Effector CD4-positive, alpha-beta T cell (primary cell): ENCODE measurements around the gene CFL1.
"Not testable (repeated sequence)": the region's sequence is repeated elsewhere in the genome, so short reads cannot be mapped to it uniquely, and the experiment has no call there.

Source experiments
- DNase-seq: peaks from one replicate; pipeline ENCODE4 v3.0.0-alpha.2; 2020
- total RNA-seq: gene quantifications from one replicate; lab custom pipeline; 2026; lab: John Stamatoyannopoulos, UW

The CFL1 gene
- total RNA-seq, result 408 reads per million, percentile 97 among the genes with 10 or more reads in this experiment

- peak; percentile 95 for DNase-seq
Measured at GRCh38 chr11:65857853-65858680, at the start of gene CFL1. Gene CFL1 (minus strand): TSS chr11:65858180. CDS start chr11:65858099, 81 bp downstream.

DNA sequence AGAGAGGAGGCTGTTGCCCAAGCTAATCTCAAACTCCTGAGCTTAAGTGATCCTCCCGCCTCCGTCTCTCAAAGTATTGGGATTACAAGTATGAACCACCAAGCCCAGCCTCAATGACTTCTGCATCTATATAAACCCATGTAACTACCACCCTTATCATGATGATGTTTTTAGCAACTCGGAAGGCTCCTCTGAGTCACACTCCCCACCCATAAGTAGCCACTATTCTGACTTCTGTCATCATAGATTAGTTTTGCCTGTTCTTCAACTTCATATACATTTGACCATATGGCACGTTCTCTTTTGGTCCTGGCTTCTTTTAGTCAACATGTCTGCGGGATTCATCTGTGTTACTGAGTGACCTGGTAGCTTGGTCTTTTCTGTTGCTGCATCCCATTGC is 48.6 kb upstream of the CFL1 start:
- DNase-seq, result no peak

GRCh38 chr11:65903715-65904114 is 45.7 kb upstream of the CFL1 start:
- no peak for DNase-seq

GRCh38 chr11:65903068-65903481 is 45.1 kb upstream of the CFL1 start:
- DNase-seq, result no peak

DNA sequence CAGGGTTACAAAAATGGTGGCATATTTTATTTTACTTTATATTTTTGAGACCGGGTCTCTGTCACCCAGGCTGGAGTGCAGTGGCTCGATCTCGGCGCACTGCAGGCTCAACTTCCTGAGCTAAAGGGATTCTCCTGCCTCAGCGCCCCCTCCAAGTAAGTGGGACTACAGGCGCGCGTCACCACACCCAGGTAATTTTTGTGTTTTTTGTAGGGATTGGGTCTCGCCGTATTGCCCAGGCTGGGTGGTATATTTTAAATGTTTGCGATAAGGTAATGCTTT is 42.9 kb upstream of the CFL1 start:
- no peak for DNase-seq

GRCh38 chr11:65900125-65900898 is 42.3 kb upstream of the CFL1 start, which contains the start of gene FOSL1:
Gene FOSL1 (minus strand): TSS chr11:65900388. CDS start chr11:65900339, 49 bp downstream.
- peak; percentile 93 for DNase-seq

- DNase-seq, result peak; percentile 46
Measured at GRCh38 chr11:65899356-65900124, 41.6 kb upstream of the CFL1 start.

GRCh38 chr11:65898656-65899355 is 40.8 kb upstream of the CFL1 start:
- no peak for DNase-seq

DNA sequence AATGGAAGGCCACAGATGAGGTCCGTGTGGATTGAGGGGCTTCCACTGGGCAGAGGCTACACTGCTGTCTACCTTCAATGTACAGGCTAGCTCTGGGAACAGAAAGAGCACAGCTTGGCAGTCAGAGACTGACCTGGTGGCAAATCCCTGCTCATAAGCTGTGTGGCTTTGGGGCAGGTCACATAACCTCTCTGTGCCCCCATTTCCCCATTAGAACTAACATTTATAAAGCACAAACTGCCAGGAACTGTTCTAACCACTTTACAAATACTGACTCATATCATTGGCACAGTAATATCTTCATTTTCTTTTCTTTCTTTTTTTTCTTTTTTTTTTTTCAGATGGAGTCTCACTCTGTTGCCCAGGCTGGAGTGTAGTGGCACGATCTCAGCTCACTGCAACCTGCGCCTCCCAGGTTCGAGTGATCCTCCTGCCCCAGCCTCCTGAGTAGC is 39.1 kb upstream of the CFL1 start:
- DNase-seq, result no peak

DNA sequence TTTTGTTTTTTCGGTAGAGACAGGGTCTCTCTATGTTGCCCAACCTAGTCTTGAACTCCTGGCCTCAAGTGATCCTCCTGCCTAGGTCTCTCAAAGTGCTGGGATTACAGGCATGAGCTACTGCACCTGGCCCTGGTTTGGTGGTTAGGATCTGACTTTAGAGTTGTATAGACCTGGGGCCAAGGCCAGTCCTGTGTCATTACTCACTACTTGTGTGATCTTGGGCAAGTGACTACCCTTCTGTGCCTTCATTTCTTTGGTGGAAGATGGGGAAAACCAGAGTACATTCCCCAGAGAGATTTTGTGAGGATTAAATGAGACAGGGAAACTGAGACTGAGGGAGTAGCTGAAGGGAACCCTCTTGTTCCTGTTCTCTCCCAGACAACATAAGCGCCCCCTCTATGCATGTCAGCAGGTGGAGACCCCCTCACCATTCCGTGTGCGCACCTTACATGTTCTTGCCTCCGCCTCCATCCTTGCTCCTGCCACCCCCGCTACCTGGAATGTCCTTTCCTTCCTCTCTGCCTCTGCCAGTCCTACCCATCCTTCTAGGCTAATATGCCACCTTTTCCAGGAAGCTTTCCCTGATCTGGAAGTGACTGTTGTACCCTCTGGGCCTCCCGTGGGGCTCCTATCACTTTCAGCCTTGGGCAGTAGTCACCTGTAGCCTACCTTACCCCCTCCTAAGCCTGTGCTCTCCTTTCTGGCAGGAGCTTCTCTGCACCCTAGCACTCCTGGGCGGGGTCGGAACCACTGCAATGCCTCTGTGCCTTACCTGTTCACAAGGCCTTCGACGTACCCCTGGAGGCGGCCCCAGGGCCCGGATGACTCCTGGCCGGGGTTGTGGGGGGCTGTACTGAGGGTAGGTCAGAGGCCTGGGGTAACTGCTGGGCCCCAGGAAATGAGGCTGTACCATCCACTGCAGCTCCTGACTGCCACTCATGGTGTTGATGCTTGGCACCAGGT is 38.3 kb upstream of the CFL1 start:
- no peak for DNase-seq

- no peak for DNase-seq
Measured at GRCh38 chr11:65895482-65895981, 37.6 kb upstream of the CFL1 start.

DNA sequence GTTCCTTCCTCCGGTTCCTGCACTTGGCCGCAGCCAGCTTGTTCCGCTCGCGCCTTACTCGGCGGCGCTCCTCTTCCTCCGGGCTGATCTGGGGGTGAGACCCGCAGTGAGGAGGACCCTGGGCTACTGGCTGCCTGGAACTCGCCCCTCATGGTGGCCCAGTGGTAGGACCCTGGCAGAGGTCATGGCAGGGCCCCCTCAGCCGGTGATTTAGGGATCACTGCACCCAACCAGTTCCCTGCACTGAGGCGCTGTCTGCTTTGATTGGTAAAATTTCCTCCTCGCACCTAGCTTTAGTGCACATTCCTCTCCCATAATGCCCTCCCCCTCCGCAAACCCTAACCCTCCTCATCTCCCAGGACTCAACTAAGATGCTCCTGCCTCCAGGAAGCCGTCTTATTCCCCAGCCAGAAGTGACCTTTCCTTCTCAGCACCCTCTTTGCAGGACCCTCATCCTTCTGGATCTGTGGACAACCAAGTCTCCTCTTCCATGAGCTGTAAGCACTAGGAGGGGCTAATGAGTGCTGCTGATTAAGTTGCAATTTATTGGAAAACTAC is 36.1 kb upstream of the CFL1 start:
- no peak for DNase-seq

- no peak for DNase-seq
Measured at GRCh38 chr11:65892661-65893317, 34.8 kb upstream of the CFL1 start.

GRCh38 chr11:65892137-65892540 is 34.2 kb upstream of the CFL1 start:
- DNase-seq, result not testable (repeated sequence)

- no peak for DNase-seq
Measured at GRCh38 chr11:65891219-65892136, 33.5 kb upstream of the CFL1 start.

GRCh38 chr11:65890324-65891218 is 32.6 kb upstream of the CFL1 start, which contains the start of gene CCDC85B:
Gene CCDC85B (plus strand): TSS chr11:65890673. CDS start chr11:65890784, 111 bp downstream.
- DNase-seq, result peak; percentile 96

GRCh38 chr11:65888163-65888814 is 30.3 kb upstream of the CFL1 start, which contains the start of gene FIBP:
Gene FIBP (minus strand): TSS chr11:65888471. CDS start chr11:65888418, 53 bp downstream.
- peak; percentile 93 for DNase-seq
